ENCODE results near the gene DPH7.

DNA sequence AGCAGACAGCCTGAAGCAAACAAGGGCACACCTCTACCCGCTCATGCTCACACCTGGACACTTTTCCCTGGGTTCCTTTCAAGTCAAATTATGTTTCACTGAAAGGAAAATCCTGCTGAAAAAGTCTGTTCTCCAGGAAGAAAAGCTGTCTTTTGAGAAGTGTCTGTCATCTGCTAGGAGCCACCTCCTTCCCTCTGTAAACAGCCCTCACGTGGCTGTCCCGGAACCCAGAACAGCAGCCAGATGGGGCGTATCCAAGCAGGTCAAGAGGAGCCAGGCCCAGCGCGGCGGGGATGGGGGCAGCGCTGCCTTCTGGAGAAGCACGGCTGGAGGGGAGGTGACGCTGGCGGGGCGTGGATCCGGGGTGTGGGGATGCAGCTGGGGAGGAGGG, 28.5 kb downstream of the DPH7 start, which contains the start of gene PNPLA7:
- TF ChIP-seq, protein P1, sequence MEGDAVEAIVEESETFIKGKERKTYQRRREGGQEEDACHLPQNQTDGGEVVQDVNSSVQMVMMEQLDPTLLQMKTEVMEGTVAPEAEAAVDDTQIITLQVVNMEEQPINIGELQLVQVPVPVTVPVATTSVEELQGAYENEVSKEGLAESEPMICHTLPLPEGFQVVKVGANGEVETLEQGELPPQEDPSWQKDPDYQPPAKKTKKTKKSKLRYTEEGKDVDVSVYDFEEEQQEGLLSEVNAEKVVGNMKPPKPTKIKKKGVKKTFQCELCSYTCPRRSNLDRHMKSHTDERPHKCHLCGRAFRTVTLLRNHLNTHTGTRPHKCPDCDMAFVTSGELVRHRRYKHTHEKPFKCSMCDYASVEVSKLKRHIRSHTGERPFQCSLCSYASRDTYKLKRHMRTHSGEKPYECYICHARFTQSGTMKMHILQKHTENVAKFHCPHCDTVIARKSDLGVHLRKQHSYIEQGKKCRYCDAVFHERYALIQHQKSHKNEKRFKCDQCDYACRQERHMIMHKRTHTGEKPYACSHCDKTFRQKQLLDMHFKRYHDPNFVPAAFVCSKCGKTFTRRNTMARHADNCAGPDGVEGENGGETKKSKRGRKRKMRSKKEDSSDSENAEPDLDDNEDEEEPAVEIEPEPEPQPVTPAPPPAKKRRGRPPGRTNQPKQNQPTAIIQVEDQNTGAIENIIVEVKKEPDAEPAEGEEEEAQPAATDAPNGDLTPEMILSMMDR (IDR thresholded peaks at IDR 0.05; ENCODE audit: insufficient read depth, low read depth, low read length), result no peak
- TF ChIP-seq EZH2 (IDR thresholded peaks at IDR 0.05; ENCODE audit: insufficient read depth, low read length), result no peak
